ENCODE measurements around the gene BACH1.

The BACH1 gene

GRCh38 chr21:29385934-29386520 is 87.3 kb downstream of the BACH1 start:
- DNase-seq, result no peak

- no peak for DNase-seq
These were observed 88.1 kb downstream of the BACH1 start for GRCh38 chr21:29386803-29387202.

GRCh38 chr21:29387598-29387997 is 88.9 kb downstream of the BACH1 start:
- no peak for DNase-seq

- DNase-seq, result no peak
These were observed 90.4 kb downstream of the BACH1 start for GRCh38 chr21:29389136-29389535.

GRCh38 chr21:29390778-29391177 is 92.1 kb downstream of the BACH1 start:
- no peak for DNase-seq

GRCh38 chr21:29394051-29394450 is 95.3 kb downstream of the BACH1 start:
- DNase-seq, result no peak
